NCI-H2029 treated with DMSO at 0.1 percent for 48 hours (cell line): ENCODE measurements around the gene NOL3.

Experiments used
- DNase-seq: peaks from one replicate; lab custom pipeline; 2025; lab: John Stamatoyannopoulos, UW

Gene NOL3

GRCh38 chr16:67170949-67171649, 761 bp downstream of the NOL3 start:
- DNase-seq: no peak

- DNase-seq: no peak
Observed at GRCh38 chr16:67173323-67173722, 3.0 kb downstream of the NOL3 start.

GRCh38 chr16:67173808-67174705, 3.7 kb downstream of the NOL3 start:
- DNase-seq: peak; percentile 18

- DNase-seq: no peak
Observed at GRCh38 chr16:67174706-67175231, 4.4 kb downstream of the NOL3 start.

- DNase-seq: no peak
Observed at GRCh38 chr16:67176662-67177061, 6.3 kb downstream of the NOL3 start.

GRCh38 chr16:67177743-67178699, 7.7 kb downstream of the NOL3 start:
- DNase-seq: peak; percentile 28

GRCh38 chr16:67179421-67180080, 9.2 kb downstream of the NOL3 start:
- DNase-seq: no peak

- no peak for DNase-seq
Observed at GRCh38 chr16:67180166-67180565, 9.8 kb downstream of the NOL3 start.

GRCh38 chr16:67181346-67181745, 11.0 kb downstream of the NOL3 start:
- DNase-seq: no peak

GRCh38 chr16:67182288-67182687, 11.9 kb downstream of the NOL3 start:
- DNase-seq: no peak

- DNase-seq: no peak
Observed at GRCh38 chr16:67183284-67183626, 12.9 kb downstream of the NOL3 start.

- DNase-seq: peak; percentile 87
Observed at GRCh38 chr16:67183627-67184452, 13.5 kb downstream of the NOL3 start, which contains the start of gene MATCAP1. Gene MATCAP1, minus strand, starts transcription at chr16:67183963. Its CDS starts 3,353 bp downstream, at chr16:67180610.

- no peak for DNase-seq
Observed at GRCh38 chr16:67184453-67184994, 14.2 kb downstream of the NOL3 start.

GRCh38 chr16:67184995-67185650, 14.8 kb downstream of the NOL3 start:
- no peak for DNase-seq

GRCh38 chr16:67185651-67186134, 15.4 kb downstream of the NOL3 start:
- no peak for DNase-seq

GRCh38 chr16:67186550-67186950, 16.2 kb downstream of the NOL3 start:
- DNase-seq: no peak

GRCh38 chr16:67187175-67187890, 17.0 kb downstream of the NOL3 start:
- no peak for DNase-seq

GRCh38 chr16:67188323-67188722, 18.0 kb downstream of the NOL3 start:
- DNase-seq: no peak

- DNase-seq: no peak
Observed at GRCh38 chr16:67188798-67189197, 18.5 kb downstream of the NOL3 start.
